ENCODE measurements around the gene PGBD5. TPM values are rescaled to one million over a fixed set of nuclear protein-coding genes. Genes with fewer than 3 reads are reported as not detected.
A peak's percentile ranks its signal among the peaks of the same experiment; 100 is the strongest.

The PGBD5 gene
- total RNA-seq, 6 experiments from 2014 or later = 0.05 TPM; not detected in 5

DNA sequence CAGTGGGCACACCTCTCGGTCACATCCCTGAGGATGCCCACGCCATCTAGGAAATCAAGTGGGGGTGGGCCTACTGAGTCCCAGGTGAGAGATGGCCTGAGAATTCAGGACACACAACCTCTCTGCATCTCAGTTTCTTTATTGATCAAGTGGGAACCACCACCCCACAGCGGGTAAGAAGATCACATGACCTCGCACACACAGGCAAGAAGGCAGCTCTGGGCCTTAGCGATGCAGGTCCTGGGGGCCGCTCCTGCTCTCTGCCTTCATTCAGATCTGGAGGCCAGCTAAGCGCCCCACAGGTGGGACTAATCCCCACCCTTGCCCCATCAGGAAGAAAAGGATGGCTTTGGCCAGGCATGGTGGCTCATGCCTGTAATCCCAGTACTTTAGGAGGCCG lies 63.2 kb downstream of the PGBD5 start:
- DNase-seq = no peak
- H3K27me3 Mint-ChIP-seq (ENCODE audit: insufficient read depth) = no peaks in the 10 kb centered on the region; the same call in 1 of the 2 replicates
- H3K36me3 Mint-ChIP-seq (ENCODE audit: low read depth) = no peaks in the 10 kb centered on the region
- peaks cover 22% of the 10 kb centered on the region; the same call in 1 of the 2 replicates for H3K9me3 Mint-ChIP-seq
- H3K27ac Mint-ChIP-seq = no peak overlapping the region
- no peak overlapping the region for H3K4me3 Mint-ChIP-seq
- TF ChIP-seq, protein P1, sequence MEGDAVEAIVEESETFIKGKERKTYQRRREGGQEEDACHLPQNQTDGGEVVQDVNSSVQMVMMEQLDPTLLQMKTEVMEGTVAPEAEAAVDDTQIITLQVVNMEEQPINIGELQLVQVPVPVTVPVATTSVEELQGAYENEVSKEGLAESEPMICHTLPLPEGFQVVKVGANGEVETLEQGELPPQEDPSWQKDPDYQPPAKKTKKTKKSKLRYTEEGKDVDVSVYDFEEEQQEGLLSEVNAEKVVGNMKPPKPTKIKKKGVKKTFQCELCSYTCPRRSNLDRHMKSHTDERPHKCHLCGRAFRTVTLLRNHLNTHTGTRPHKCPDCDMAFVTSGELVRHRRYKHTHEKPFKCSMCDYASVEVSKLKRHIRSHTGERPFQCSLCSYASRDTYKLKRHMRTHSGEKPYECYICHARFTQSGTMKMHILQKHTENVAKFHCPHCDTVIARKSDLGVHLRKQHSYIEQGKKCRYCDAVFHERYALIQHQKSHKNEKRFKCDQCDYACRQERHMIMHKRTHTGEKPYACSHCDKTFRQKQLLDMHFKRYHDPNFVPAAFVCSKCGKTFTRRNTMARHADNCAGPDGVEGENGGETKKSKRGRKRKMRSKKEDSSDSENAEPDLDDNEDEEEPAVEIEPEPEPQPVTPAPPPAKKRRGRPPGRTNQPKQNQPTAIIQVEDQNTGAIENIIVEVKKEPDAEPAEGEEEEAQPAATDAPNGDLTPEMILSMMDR (IDR thresholded peaks at IDR 0.05) = no peak
- peaks cover 10% of the 10 kb centered on the region for H3K4me1 Mint-ChIP-seq (ENCODE audit: low read depth)

DNA sequence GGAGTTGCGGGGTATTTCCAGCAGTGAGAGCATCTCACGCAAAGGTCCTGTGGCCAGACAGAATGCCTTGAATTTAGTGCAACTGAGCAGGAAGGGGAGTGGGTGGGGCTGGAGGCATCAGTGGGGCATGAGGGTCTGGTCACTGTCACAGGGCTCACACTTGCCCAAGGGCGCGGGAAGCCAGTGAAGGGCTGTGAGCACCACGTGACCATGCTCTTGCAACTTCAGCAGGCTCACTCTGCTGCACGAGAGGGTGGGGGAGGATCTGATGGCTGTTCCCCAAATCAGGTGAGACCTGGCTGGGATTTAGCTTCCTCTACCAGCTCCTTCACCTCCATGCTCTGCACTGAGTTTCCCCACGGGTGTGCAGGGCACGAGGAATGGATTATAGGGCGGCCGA lies 64.2 kb downstream of the PGBD5 start:
- no peak for DNase-seq
- Mint-ChIP-seq H3K27ac (no peak overlapping the region), H3K36me3 (ENCODE audit: low read depth) (no peaks in the 10 kb centered on the region), H3K9me3 (peaks cover 15% of the 10 kb centered on the region; the same call in 1 of the 2 replicates), H3K4me1 (ENCODE audit: low read depth) (peaks cover 10% of the 10 kb centered on the region), H3K4me3 (no peak overlapping the region), H3K27me3 (ENCODE audit: insufficient read depth) (peaks cover 3% of the 10 kb centered on the region; the same call in 1 of the 2 replicates)
- TF ChIP-seq, protein P1 (IDR thresholded peaks at IDR 0.05) = no peak

DNA sequence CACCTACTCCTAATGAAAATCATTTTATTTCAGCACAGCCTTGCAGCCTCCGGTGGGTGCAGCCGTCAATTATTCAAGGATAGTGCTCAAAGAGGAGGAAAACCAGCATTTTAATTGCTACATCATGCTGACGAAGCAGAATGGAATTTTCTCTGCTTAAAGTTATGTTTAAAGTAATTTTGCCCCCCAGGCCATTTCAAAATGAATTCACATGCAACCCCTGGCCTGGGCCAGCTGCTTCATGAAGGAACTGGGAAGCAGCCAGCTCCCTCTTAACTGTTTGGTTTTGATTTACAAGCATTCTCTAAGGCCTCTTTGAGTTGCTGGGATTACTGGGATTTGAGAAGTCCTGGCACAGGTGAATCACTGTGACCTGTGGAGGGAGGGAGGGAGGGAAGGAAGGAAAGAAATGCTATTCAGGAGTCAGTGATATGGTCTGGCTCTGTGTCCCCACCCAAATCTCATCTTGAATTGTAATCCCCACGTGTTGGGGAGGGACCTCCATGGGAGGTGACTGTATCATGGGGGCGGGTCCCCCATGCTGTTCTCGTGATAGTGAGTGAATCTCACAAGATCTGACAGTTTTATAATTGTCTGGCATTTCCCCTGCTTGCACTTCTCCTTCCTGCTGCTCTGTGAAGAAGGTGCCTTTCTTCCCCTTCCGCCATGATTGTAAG lies 66.0 kb downstream of the PGBD5 start:
- H3K36me3 Mint-ChIP-seq (ENCODE audit: low read depth) = no peaks in the 10 kb centered on the region
- peaks cover 16% of the 10 kb centered on the region; the same call in 1 of the 2 replicates for H3K9me3 Mint-ChIP-seq
- DNase-seq = peak; percentile 76
- TF ChIP-seq, protein P1 (IDR thresholded peaks at IDR 0.05) = no peak
- peak overlapping the region; percentile 40 for H3K27ac Mint-ChIP-seq
- H3K4me3 Mint-ChIP-seq = no peak overlapping the region; the same call in 1 of the 2 replicates
- H3K27me3 Mint-ChIP-seq (ENCODE audit: insufficient read depth) = peaks cover 6% of the 10 kb centered on the region
- peaks cover 10% of the 10 kb centered on the region for H3K4me1 Mint-ChIP-seq (ENCODE audit: low read depth)

DNA sequence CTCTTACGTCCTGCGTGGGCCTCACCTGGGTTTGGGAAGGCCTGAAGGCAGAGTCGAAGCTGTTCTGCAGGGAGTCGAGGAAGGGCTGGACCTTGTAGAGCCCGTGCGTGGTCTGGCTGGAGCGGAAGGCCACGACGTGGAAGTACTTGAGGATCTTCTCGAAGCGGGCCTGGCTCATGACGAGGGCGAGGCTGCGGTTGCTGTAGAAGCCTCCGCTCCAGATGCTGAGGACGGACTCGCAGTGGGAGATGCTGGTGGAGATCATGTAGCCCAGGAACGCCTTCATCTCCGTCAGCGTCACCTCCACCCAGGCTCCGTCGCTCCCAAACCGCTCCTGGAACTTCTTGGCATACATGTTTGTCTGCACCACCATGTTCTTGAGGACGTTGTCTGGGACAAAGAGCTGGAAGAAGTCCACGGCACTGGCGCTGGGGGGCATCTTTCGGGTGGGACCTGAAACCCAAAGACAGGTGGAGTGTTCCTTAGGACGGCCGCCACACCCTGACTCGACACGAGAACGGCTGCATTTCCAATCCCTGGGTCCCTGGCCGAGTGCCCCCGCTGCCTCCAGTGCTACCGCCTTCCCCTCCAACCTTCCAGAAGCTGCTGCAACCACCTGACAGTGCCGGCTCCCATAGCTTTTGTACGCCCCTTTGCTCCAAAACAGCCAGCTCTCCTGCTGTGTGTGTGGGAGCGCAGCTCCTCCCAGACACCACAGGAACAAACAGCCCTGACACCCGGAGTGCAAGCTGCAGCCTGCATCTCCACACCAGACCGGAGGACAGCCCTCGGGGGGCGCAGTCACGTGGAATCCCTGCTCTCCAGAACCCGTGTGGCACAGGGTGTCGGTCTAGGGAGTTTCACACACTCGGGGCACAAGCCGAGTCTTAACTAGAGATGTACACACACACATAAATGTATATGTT lies 69.0 kb downstream of the PGBD5 start:
- Mint-ChIP-seq H3K36me3 (ENCODE audit: low read depth) (no peaks in the 10 kb centered on the region), H3K27ac (no peak overlapping the region), H3K27me3 (ENCODE audit: insufficient read depth) (peaks cover 9% of the 10 kb centered on the region), H3K4me3 (no peak overlapping the region), H3K9me3 (peaks cover 11% of the 10 kb centered on the region; the same call in 1 of the 2 replicates), H3K4me1 (ENCODE audit: low read depth) (peaks cover 10% of the 10 kb centered on the region)
- DNase-seq = no peak
- TF ChIP-seq, protein P1 (IDR thresholded peaks at IDR 0.05) = no peak

DNA sequence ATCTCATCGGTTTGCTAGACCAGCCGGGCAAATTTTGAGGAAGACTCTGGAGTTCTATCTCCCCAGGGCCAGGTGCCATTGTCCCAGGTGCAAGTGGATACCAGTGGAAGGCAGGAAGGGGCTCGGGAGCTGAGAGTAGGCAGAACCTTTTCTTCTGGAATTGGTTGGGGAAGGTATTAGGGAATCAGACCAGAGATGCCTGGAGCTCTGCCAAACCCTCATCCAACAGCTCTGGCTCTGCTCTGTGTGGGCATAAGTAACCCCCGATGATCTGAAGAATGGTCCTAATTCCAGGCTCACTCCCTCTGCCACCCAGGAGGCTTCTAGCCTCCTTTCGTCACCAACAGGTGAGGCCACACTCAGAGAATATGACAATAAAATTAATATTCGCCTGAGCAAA lies 69.9 kb downstream of the PGBD5 start:
- Mint-ChIP-seq H3K36me3 (ENCODE audit: low read depth) (no peaks in the 10 kb centered on the region), H3K9me3 (peaks cover 11% of the 10 kb centered on the region; the same call in 1 of the 2 replicates), H3K4me3 (no peak overlapping the region), H3K27me3 (ENCODE audit: insufficient read depth) (peaks cover 9% of the 10 kb centered on the region), H3K27ac (no peak overlapping the region), H3K4me1 (ENCODE audit: low read depth) (peaks cover 10% of the 10 kb centered on the region)
- DNase-seq = no peak
- TF ChIP-seq, protein P1 (IDR thresholded peaks at IDR 0.05) = no peak
